ENCODE results near the gene ABHD17B.

The ABHD17B gene

GRCh38 chr9:71821405-71821804 is 89.6 kb downstream of the ABHD17B start:
- DNase-seq (ENCODE audit: low read depth in 3 of 3): no peak

- DNase-seq (ENCODE audit: low read depth in 3 of 3): no peak
Observed at GRCh38 chr9:71820403-71820921, 90.5 kb downstream of the ABHD17B start.

- DNase-seq (ENCODE audit: low read depth in 3 of 3): peak in 2 of 3 experiments; percentile 18 to 28
Observed at GRCh38 chr9:71819115-71819739, 91.8 kb downstream of the ABHD17B start.

GRCh38 chr9:71816916-71817451 is 94.0 kb downstream of the ABHD17B start:
- no peak for DNase-seq (ENCODE audit: low read depth in 3 of 3)

Measured in stimulated activated CD4-positive, alpha-beta T cell treated with anti-CD3 and anti-CD28 coated beads, TNF-alpha, amount 100 ng/mL, for 4 hours (primary cell).